ENCODE data around the gene SMIM11.
"Not testable (repeated sequence)": the region's sequence is repeated elsewhere in the genome, so short reads cannot be mapped to it uniquely, and the experiment has no call there.

DNA sequence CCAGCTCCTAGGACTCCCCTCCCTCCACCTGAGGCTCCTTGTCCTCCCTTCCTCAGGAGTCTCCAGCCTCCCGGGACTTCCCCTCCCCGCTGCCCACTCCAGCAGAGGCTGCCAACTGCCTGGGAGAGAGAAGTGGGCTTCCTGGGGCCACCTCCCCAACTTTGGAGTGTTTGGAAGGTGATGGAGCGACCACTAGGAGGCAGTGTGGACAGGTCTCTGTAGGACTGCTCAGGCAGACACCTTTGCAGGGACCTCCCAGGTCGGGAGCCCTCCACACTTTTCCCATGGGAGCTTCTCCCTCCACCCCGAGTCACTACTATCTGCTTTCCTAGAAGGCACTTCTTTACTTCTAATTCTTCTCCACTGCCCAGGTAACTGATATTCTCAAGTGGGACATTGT lies 29.4 kb downstream of the SMIM11 start:
- TF ChIP-seq, protein P1, sequence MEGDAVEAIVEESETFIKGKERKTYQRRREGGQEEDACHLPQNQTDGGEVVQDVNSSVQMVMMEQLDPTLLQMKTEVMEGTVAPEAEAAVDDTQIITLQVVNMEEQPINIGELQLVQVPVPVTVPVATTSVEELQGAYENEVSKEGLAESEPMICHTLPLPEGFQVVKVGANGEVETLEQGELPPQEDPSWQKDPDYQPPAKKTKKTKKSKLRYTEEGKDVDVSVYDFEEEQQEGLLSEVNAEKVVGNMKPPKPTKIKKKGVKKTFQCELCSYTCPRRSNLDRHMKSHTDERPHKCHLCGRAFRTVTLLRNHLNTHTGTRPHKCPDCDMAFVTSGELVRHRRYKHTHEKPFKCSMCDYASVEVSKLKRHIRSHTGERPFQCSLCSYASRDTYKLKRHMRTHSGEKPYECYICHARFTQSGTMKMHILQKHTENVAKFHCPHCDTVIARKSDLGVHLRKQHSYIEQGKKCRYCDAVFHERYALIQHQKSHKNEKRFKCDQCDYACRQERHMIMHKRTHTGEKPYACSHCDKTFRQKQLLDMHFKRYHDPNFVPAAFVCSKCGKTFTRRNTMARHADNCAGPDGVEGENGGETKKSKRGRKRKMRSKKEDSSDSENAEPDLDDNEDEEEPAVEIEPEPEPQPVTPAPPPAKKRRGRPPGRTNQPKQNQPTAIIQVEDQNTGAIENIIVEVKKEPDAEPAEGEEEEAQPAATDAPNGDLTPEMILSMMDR (IDR thresholded peaks at IDR 0.05): not testable (repeated sequence)
- not testable (repeated sequence) for TF ChIP-seq POLR2A (IDR thresholded peaks at IDR 0.05)
